Endodermal cell (in vitro differentiated cells): ENCODE results near the gene TAOK2. TPM values are rescaled to one million over a fixed set of nuclear protein-coding genes. Genes with fewer than 3 reads are reported as not detected.

Source experiments
- DNase-seq: peaks from one replicate; pipeline ENCODE4 v3.0.0-alpha.2; 2017
- H3K27ac ChIP-seq: 2 replicates; pipeline ENCODE4 v1.5.1; 2013; ENCODE audit warnings: mild to moderate bottlenecking, low read depth, low read length, moderate library complexity
- H3K27me3 ChIP-seq: 2 replicates; pipeline ENCODE4 v1.6.1; 2013; ENCODE audit warnings: mild to moderate bottlenecking, low read length, moderate library complexity; ENCODE audit not compliant: insufficient read depth, control insufficient read depth, poor library complexity, severe bottlenecking
- H3K36me3 ChIP-seq: 2 replicates; pipeline ENCODE4 v1.7.0; 2013; ENCODE audit warnings: mild to moderate bottlenecking, low read length, moderate library complexity; ENCODE audit not compliant: control insufficient read depth, insufficient read depth
- H3K4me1 ChIP-seq: one replicate; pipeline ENCODE4 v1.7.0; 2013; ENCODE audit warnings: low read length; ENCODE audit not compliant: control insufficient read depth, insufficient read depth
- H3K4me3 ChIP-seq: 2 replicates; pipeline ENCODE4 v1.5.1; 2013; ENCODE audit warnings: mild to moderate bottlenecking, low read length, moderate library complexity
- H3K9ac ChIP-seq: 2 replicates; pipeline ENCODE4 v1.6.1; 2013; ENCODE audit warnings: mild to moderate bottlenecking, low read length, moderate library complexity; ENCODE audit not compliant: poor library complexity, severe bottlenecking; ENCODE audit errors: extremely low read depth
- H3K9me3 ChIP-seq: 2 replicates; pipeline ENCODE4 v1.6.1; 2013; ENCODE audit warnings: mild to moderate bottlenecking, low read length, moderate library complexity; ENCODE audit not compliant: control insufficient read depth
- H3K27ac Mint-ChIP-seq: 2 replicates; pipeline ENCODE4 v1.8.0; 2020; ENCODE audit warnings: mixed read lengths
- H3K27me3 Mint-ChIP-seq: 2 replicates; pipeline ENCODE4 v1.8.0; 2021; ENCODE audit warnings: mild to moderate bottlenecking, mixed read lengths; ENCODE audit not compliant: insufficient read depth
- H3K36me3 Mint-ChIP-seq: 2 replicates; pipeline ENCODE4 v1.8.0; 2020; ENCODE audit warnings: low read depth, mixed read lengths
- H3K4me1 Mint-ChIP-seq: 2 replicates; pipeline ENCODE4 v1.8.0; 2020; ENCODE audit warnings: mixed read lengths
- H3K4me3 Mint-ChIP-seq: 2 replicates; pipeline ENCODE4 v1.8.0; 2020; ENCODE audit warnings: mild to moderate bottlenecking, moderate library complexity, mixed read lengths
- H3K9me3 Mint-ChIP-seq: 2 replicates; pipeline ENCODE4 v1.8.0; 2020; ENCODE audit warnings: mild to moderate bottlenecking, mixed read lengths
- WGBS, 2 experiments: methylation state at CpG; one replicate each; pipeline versions ENCODE4 v1.1.5 to v1.1.7; 2013; ENCODE audit warnings: missing lambda C conversion rate in 2 of 2, mixed read lengths in 1 of 2; ENCODE audit not compliant: insufficient coverage in 1 of 2, insufficient read length in 1 of 2; 5-methylcytosine and 5-hydroxymethylcytosine counted together
- total RNA-seq, 2 donors: library from RNA; stranded (reverse); fragmentation: NEBNext Ultra II Directional in 1 of 2; extraction: Animal tissue kit (Norgen Biotek cat#: 25700) in 1 of 2; gene quantifications; 2 replicates in 1 of 2; 3 replicates in 1 of 2; pipeline ENCODE4 v1.2.1, GENCODE V29; 2021
- TF ChIP-seq, protein P1 (sequence below): fragments of 200-600 bp; sonication (generic); conservative IDR thresholded peaks from 2 replicates; pipeline ENCODE4 v1.5.0; 2021; ENCODE audit warnings: antibody characterized with exemption, mild to moderate bottlenecking

The TAOK2 gene
- total RNA-seq, 2 donors from 2014 or later, result 44.6 to 50.2 TPM

DNA sequence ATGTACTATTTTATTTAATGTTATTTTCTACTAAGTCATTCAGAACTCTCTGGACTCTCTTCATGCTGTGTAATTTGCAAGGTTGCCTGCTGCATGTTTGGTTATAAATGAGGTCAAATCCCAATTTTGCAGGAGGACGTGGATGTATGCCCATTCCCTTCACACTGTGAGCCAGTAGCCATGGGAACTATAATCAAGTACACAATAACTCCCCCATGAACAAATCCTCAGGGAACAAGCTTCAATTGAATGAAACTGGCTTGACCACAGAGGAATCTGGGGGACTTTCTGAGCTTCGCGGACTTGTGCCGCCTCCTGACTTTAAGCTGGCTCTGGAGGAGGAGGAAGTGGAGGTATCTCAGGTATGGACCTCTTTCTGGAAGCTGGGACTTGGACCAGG, 33.0 kb upstream of the TAOK2 start:
- H3K4me1 Mint-ChIP-seq, result peaks cover 14% of the 10 kb centered on the region
- Histone ChIP-seq H3K27ac (no peak overlapping the region), H3K36me3 (no peaks in the 10 kb centered on the region), H3K4me3 (no peak overlapping the region), H3K9me3 (peaks cover 7% of the 10 kb centered on the region), H3K4me1 (peaks cover 5% of the 10 kb centered on the region), H3K27me3 (no peaks in the 10 kb centered on the region), H3K9ac (no peak overlapping the region)
- H3K36me3 Mint-ChIP-seq, result no peaks in the 10 kb centered on the region
- H3K27me3 Mint-ChIP-seq, result peaks cover 5% of the 10 kb centered on the region
- H3K9me3 Mint-ChIP-seq, result peaks cover 5% of the 10 kb centered on the region
- TF ChIP-seq, protein P1, sequence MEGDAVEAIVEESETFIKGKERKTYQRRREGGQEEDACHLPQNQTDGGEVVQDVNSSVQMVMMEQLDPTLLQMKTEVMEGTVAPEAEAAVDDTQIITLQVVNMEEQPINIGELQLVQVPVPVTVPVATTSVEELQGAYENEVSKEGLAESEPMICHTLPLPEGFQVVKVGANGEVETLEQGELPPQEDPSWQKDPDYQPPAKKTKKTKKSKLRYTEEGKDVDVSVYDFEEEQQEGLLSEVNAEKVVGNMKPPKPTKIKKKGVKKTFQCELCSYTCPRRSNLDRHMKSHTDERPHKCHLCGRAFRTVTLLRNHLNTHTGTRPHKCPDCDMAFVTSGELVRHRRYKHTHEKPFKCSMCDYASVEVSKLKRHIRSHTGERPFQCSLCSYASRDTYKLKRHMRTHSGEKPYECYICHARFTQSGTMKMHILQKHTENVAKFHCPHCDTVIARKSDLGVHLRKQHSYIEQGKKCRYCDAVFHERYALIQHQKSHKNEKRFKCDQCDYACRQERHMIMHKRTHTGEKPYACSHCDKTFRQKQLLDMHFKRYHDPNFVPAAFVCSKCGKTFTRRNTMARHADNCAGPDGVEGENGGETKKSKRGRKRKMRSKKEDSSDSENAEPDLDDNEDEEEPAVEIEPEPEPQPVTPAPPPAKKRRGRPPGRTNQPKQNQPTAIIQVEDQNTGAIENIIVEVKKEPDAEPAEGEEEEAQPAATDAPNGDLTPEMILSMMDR, result no peak
- no peak overlapping the region for H3K4me3 Mint-ChIP-seq
- 94% methylated on average over 4 of the region's 4 CpGs; no CpG with 5 or more reads in 1 of the 2 experiments for WGBS, 2 experiments
- no peak overlapping the region for H3K27ac Mint-ChIP-seq
- no peak for DNase-seq

DNA sequence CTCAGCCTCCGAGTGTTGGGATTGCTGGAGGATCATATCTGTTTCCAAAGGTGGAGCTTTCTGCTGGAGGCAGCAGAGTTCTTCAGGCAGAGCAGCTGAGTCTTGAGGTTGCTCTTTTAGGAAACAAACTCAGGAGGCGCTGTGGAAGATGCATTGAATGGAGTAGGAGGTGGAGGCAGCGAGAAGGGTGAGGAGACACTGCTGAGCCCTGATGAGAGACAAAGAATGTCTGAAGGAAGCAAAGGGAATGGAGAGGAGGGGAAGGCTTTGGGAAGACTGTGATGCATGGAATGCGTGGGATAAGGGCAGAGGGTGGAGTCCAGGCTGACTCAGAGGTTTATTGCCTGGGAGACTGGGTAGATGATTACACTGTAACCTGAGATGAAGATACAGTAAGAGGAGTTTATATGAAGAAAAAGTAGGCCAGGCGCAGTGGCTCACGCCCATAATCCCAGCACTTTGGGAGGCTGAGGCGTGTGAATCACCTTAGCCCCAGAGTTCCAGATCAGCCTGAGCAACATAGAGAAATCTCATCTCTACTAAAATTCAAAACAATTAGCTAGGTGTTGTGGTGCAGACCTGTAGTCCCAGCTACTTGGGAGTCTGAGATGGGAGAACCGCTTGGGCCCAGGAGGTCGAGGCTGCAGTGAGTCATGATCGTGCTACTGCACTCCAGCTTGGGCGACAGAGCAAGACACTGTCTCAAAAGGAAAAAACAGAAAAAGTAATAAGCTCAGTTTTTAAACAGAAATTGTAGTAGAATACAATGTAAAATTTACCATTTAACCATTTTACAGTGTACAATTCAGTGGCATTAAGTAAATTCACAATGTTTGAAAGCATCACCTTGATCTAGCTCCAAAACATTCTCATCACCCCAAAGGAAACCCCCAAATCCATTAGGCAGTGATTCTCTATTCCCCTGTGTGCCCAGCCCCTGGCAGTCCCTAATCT, 29.5 kb upstream of the TAOK2 start:
- Mint-ChIP-seq H3K9me3 (peaks cover 7% of the 10 kb centered on the region), H3K36me3 (no peaks in the 10 kb centered on the region), H3K4me1 (peaks cover 14% of the 10 kb centered on the region), H3K4me3 (no peak overlapping the region), H3K27me3 (peaks cover 5% of the 10 kb centered on the region), H3K27ac (peak overlapping the region; percentile 93)
- Histone ChIP-seq H3K27ac (peak overlapping the region; percentile 27), H3K4me3 (no peak overlapping the region), H3K4me1 (peaks cover 5% of the 10 kb centered on the region), H3K9me3 (peaks cover 7% of the 10 kb centered on the region), H3K36me3 (no peaks in the 10 kb centered on the region), H3K27me3 (no peaks in the 10 kb centered on the region), H3K9ac (peak overlapping the region; percentile 47)
- TF ChIP-seq, protein P1, result peak; percentile 60
- DNase-seq, result peak; percentile 90
- 65 to 69% methylated on average over 7 to 11 of the region's 11 CpGs for WGBS, 2 experiments

DNA sequence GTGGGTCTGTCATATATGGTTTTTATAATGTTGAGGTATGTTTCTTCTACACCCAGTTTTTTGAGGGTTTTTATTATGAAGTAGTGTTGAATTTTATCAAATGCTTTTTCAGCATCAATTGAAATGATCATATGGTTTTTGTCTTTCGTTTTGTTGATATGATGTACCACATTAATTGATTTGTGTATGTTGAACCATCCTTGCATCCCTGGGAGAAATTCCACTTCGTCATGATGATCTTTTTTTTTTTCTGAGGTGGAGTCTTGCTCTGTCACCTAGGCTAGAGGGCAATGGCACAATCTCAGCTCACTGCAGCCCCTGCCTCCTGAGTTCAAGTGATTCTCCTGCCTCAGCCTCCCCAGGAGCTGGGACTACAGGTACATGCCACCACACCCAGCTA, 25.8 kb upstream of the TAOK2 start:
- Histone ChIP-seq H3K4me3 (no peak overlapping the region), H3K27me3 (no peaks in the 10 kb centered on the region), H3K4me1 (peaks cover 12% of the 10 kb centered on the region), H3K9me3 (no peaks in the 10 kb centered on the region), H3K9ac (no peak overlapping the region), H3K36me3 (no peaks in the 10 kb centered on the region), H3K27ac (no peak overlapping the region)
- no peak overlapping the region for H3K27ac Mint-ChIP-seq
- peaks cover 19% of the 10 kb centered on the region for H3K4me1 Mint-ChIP-seq
- no peaks in the 10 kb centered on the region for H3K36me3 Mint-ChIP-seq
- no peaks in the 10 kb centered on the region for H3K27me3 Mint-ChIP-seq
- H3K4me3 Mint-ChIP-seq, result no peak overlapping the region
- no peak for DNase-seq
- 82 to 94% methylated on average over 2 of the region's 2 CpGs for WGBS, 2 experiments
- peaks cover 1% of the 10 kb centered on the region for H3K9me3 Mint-ChIP-seq
- TF ChIP-seq, protein P1, result no peak
